Coronary artery (tissue), 2 donors: ENCODE data around the gene BCL2L2.

Source experiments
- DNase-seq: peaks from one replicate; pipeline ENCODE4 v3.0.0-alpha.2; 2017; ENCODE audit warnings: low spot score
- H3K27ac ChIP-seq, 2 donors: fragments of 200-600 bp; sonication (generic); one replicate each; pipeline ENCODE4 v1.5.1; 2016 to 2019
- H3K4me3 ChIP-seq: fragments of 200-600 bp; sonication (generic); 2 replicates; pipeline ENCODE4 v1.5.1; 2016; ENCODE audit warnings: mild to moderate bottlenecking, moderate library complexity
- TF ChIP-seq, protein P1 (sequence below): fragments of 200-600 bp; sonication (generic); IDR thresholded peaks from one replicate; pipeline ENCODE4 v1.5.1; 2019; ENCODE audit warnings: antibody characterized with exemption

Gene BCL2L2

DNA sequence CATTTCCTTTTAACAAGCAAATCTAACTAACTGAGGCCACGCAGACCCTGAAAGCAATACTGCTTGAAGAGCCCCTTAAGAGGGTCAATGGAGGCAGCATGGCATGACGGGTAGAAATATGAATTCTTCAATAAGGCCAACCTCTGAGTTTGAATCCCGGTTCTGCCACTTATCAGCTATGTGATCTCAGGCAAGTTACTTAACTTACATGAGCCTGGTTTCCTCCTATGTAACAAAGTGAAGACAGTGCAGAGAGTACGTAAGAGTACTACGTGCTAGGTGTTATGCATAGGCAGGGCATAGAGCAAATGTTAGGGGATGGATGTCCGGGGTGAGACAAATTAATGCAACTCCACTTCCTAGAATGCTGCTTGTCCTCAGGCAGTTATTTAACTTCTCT lies 25.4 kb upstream of the BCL2L2 start:
- TF ChIP-seq, protein P1, sequence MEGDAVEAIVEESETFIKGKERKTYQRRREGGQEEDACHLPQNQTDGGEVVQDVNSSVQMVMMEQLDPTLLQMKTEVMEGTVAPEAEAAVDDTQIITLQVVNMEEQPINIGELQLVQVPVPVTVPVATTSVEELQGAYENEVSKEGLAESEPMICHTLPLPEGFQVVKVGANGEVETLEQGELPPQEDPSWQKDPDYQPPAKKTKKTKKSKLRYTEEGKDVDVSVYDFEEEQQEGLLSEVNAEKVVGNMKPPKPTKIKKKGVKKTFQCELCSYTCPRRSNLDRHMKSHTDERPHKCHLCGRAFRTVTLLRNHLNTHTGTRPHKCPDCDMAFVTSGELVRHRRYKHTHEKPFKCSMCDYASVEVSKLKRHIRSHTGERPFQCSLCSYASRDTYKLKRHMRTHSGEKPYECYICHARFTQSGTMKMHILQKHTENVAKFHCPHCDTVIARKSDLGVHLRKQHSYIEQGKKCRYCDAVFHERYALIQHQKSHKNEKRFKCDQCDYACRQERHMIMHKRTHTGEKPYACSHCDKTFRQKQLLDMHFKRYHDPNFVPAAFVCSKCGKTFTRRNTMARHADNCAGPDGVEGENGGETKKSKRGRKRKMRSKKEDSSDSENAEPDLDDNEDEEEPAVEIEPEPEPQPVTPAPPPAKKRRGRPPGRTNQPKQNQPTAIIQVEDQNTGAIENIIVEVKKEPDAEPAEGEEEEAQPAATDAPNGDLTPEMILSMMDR, result no peak
- no peak for DNase-seq
- Histone ChIP-seq H3K27ac (no peak overlapping the region), H3K4me3 (no peak overlapping the region)

DNA sequence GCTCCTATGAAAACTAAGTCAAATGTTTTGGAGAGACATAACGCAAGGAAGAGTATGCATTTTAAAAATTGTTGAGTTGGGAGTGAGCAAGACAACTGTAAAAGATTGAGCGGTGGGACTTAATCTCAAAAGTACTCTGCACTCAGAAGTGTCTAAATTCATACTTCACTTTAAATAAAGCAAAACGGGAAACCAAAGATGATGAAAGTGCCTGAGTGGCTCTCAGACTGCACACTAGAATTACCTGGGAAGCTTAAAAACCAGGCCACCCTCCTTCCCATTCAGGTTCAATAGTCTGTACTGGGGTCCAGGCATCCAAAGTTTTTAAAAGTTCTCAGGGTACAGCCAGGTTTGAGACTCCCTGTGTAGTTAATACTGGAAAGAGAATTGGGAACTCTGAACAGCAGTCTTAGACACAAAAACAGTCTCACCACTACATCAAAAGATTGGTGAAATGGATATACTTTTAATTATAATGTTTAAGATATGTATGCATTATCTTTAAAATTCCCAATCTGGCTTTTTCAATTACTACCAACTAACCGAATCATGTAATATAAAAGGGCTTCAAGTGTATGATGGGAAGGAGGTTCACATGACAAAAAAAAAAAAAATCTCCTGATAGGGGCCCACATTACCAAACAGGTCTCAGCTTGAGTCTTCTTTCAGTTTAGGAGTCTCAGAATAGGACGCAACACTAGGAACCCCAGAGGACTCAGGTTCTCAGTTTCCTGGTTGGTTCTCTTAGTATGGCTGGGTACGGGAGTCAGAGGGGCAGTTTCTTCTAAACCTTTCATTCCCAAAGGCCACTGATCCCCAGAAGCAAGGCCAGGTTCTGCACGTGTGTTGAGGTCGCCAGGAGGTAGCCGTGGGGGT lies 21.7 kb upstream of the BCL2L2 start:
- no peak for DNase-seq
- TF ChIP-seq, protein P1, result no peak
- H3K27ac ChIP-seq, result peak overlapping the region; percentile 90 to 95
- peak overlapping the region; percentile 85 for H3K4me3 ChIP-seq

DNA sequence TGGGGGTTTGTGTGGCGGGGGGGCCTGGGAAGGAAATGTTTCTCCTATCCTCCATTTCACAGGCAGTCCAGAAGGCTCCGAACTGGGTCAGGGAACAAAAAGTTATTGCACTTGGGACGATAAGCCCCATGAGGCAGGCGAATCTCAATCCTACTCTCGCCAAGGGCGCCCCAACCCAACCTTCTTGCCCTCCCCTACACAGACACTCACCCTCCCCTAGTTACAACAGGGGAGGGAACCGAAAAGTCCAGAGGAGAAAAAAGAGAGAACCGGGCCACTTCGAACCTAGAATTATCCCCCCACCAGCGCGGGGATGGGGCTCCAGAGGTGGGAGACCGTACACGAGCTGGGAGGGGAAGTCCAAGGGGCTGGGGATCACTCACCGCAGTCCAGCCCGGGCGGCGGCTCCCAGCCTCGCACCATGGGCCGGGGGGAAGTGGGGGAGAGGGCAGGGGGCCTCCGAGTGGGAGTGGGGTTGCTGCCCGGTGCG lies 21.1 kb upstream of the BCL2L2 start:
- no peak for DNase-seq
- TF ChIP-seq, protein P1, result no peak
- H3K27ac ChIP-seq, result peak overlapping the region; percentile 90 to 95

DNA sequence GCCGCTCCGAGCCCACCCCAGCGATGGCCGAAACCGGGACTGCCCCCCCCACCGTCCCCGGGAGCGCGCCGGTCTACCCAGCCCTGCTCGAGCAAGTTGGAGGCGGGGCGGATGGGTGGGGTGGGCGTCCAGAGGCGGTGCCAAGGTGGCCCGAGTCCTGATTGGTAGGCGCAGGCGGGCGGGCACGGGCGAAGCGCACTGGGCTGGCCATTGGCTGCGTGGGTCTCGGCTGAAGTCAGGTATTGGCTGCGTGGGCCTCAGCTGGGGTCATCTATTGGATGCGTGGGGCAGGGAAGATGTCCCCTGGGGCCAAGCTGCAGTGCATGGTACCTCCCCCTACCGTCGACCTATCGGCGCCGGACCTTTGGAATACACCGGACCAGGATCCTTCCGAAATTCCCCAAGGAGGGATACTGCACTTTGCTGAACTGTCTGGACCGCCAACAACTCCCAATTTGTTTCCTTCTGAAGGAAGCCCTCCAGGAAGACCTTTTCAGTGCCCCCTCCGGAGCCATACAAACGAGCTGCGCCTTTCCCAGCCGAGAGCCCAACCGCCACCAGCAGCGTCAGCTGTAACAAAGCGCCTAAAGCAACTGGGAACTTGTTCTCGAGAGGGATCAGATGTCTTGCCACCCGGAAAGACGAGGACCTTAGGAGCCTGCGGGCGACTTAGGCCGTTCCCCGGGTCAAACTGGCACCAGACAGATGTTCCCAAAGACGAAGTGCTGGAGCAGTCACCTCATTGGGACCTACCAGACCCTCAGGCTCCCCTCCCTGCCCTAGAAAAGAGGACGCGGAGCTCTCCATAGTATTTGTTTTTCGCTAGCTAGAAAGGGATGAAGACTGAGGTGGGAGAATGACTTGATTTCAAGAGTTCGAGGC lies 20.4 kb upstream of the BCL2L2 start, which contains the start of gene HOMEZ:
TSS of gene HOMEZ (minus strand) at position 113 of the 882 bp plus-strand sequence. CDS start 180 bp downstream, outside the sequence.
- TF ChIP-seq, protein P1, result no peak
- DNase-seq, result peak; percentile 100
- H3K27ac ChIP-seq, result peak within 1 kb of the TSS; percentile 90 to 95
- H3K4me3 ChIP-seq, result peak within 1 kb of the TSS; percentile 85

More for the DNA sequence above, 21.1 kb upstream of the BCL2L2 start:
- peak overlapping the region; percentile 85 for H3K4me3 ChIP-seq

DNA sequence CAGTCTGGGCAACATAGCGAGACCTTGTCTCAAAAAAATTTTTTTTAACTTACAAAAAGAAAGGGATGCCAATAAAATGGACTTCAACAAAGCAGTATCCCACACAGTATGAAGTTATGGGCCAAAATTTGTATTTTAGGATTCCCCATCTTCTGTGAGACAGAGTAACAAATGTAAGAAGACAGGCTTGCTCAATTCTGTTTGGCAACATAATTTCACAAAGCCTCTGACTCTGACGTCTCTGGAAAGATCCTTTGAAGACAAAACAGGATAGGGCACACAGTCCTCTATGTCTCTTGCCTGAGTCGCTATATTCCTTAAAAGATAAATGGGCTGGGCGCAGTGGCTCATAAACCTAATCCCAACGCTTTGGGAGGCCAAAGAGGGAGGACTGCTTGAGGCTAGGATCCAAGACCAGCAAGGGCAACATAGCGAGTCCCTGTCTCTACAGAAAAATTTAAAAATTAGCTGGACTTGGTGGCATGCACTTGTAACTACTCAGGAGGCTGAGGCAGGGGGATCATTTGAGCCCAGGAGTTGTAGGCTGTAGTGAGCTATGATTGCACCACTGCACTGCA lies 19.6 kb upstream of the BCL2L2 start:
- DNase-seq, result no peak
- H3K4me3 ChIP-seq, result peak overlapping the region; percentile 85
- TF ChIP-seq, protein P1, result no peak
- H3K27ac ChIP-seq, result peak overlapping the region; percentile 90 to 95

DNA sequence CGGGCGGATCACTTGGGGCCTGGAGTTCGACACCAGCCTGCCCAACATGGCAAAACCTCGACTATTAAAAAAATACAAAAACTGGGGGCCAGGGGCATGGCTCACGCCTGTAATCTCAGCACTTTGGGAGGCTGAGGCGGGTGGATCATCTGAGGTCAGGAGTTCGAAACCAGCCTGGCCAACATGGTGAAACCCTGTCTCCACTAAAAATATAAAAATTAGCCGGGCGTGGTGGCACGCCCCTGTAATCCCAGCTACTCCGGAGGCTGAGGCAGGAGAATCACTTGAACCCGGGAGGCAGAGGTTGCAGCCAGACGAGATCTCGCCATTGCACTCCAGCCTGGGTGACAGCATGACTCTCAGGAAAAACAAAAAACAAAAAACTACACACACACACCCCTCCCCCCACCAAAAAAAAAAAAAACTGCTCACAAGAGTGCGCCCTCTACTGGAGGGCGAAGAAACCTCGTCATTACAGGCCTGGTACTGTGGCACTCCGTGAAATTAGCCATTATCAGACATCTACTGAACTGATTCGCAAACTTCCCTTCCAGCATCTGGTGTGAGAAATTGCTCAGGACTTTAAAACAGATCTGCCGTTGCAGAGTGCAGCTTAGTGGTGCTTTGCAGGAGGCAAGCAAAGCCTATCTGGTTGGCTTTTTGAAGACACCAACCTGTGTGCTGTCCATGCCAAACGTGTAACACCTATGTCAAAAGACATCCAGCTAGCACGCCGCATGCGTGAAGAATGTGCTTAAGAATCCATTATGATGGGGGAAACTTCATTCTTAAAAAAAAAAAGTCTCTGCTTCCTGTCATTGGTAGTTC lies 11.7 kb upstream of the BCL2L2 start:
- no peak for DNase-seq
- TF ChIP-seq, protein P1, result peak; percentile 88
- Histone ChIP-seq H3K27ac (no peak overlapping the region), H3K4me3 (no peak overlapping the region)
